Activated T-cell treated with anti-CD3 and anti-CD28 coated beads, Interleukin-2, amount 50 U/mL, for 4 hours (primary cell): ENCODE data around the gene OMP. TPM values are rescaled to one million over a fixed set of nuclear protein-coding genes. Genes with fewer than 3 reads are reported as not detected.

Source experiments
- ATAC-seq, 2 donors: fragments of 200-7000 bp; cut with Tn5 transposase; one replicate each; pipeline ENCODE4 v1.10.0; 2021
- DNase-seq: peaks from one replicate; pipeline ENCODE4 v3.0.0-alpha.2; 2020
- H3K27me3 Mint-ChIP-seq: one replicate; pipeline ENCODE4 v1.8.0; 2021; ENCODE audit warnings: low read depth, mixed read lengths
- H3K36me3 Mint-ChIP-seq: one replicate; pipeline ENCODE4 v1.8.0; 2022; ENCODE audit warnings: mixed read lengths; ENCODE audit not compliant: insufficient read depth
- H3K4me1 Mint-ChIP-seq: one replicate; pipeline ENCODE4 v1.8.0; 2021; ENCODE audit warnings: low read depth, mixed read lengths
- H3K4me3 Mint-ChIP-seq: one replicate; pipeline ENCODE4 v1.8.0; 2021; ENCODE audit warnings: mild to moderate bottlenecking, moderate library complexity, mixed read lengths
- H3K9me3 Mint-ChIP-seq: one replicate; pipeline ENCODE4 v1.8.0; 2021; ENCODE audit warnings: mixed read lengths
- total RNA-seq, 3 donors: library from RNA; stranded (reverse); gene quantifications; one replicate each; pipeline ENCODE4 v1.2.1, GENCODE V29; 2021

OMP gene
- total RNA-seq, 3 donors from 2014 or later = not detected

DNA sequence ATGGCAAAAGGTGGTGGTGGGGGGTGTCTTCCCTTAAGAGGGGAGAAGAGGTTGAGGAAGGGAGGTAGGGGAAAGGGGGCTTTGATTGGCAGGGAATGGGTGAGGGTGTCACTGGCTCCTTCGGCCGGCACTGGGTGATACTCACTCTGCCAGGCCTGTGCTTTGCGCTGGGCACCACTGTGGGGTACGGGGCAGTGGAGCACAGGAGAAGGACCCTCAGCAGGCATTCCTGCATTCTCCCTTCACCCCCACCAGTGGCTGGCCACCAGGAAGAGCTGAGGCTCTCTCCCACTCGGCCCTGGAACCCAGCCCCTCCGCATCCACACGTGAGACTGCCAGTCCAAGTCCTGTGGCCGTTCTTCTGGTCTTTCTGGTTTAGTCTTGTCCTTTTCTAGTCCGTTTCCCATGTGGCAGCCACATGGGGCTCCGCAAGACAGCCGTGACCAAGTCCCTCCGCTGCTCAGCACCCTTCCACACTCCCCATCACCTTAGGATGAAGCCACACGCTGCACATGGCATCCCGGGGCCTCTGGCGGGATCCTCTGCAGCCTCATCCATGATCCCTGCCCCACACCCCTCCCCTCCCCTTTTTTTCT, 27.9 kb upstream of the OMP start:
- no peaks in the 10 kb centered on the region for H3K9me3 Mint-ChIP-seq
- peaks cover 15% of the 10 kb centered on the region for H3K4me1 Mint-ChIP-seq
- no peaks in the 10 kb centered on the region for H3K27me3 Mint-ChIP-seq
- DNase-seq (no peak), ATAC-seq (no peak)
- no peaks in the 10 kb centered on the region for H3K36me3 Mint-ChIP-seq
- H3K4me3 Mint-ChIP-seq = no peak overlapping the region

DNA sequence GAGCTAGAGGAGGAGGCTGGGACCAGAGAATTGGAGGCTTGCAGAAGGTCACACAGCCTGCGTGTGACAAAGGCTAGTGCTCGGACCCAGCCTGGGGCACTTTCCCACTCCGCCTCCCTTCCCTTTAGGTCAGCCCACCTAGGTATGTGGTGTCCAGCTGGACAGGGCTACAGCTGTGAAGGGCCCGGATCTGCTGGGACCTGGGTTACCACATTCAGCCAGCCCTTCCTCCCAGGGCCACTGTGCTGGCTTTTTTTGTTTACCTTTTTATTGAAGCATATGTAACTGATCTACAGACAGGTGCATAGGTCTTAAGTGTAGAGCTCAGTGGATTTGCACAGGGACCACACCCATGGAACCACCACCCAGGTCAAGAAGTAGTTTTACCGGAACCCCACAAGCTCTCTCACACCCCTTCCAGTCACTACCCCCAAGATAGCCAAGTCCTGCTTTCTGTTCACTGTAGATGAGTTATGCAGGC, 27.2 kb upstream of the OMP start:
- ATAC-seq (no peak), DNase-seq (no peak)
- Mint-ChIP-seq H3K27me3 (no peaks in the 10 kb centered on the region), H3K4me3 (no peak overlapping the region), H3K9me3 (no peaks in the 10 kb centered on the region), H3K4me1 (peaks cover 15% of the 10 kb centered on the region), H3K36me3 (no peaks in the 10 kb centered on the region)

DNA sequence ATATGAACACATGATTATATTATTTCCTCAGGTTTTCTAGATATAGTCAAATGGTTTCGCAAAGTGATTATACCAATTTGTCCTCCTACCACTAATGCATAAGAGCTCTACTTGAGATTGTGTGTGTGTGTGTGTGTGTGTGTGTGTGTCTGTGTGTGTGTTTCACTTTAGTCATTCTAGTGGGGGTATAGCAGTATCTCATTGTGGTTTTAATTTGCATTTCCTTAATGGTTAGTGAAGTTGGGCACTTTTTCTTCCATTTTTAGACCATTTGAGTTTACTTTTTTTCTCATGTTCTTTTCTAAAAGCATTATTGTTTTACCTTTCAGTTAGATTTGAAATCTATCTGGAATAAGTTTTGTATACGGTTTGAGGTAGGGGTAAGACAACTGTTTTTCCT, 23.0 kb upstream of the OMP start:
- DNase-seq = no peak

DNA sequence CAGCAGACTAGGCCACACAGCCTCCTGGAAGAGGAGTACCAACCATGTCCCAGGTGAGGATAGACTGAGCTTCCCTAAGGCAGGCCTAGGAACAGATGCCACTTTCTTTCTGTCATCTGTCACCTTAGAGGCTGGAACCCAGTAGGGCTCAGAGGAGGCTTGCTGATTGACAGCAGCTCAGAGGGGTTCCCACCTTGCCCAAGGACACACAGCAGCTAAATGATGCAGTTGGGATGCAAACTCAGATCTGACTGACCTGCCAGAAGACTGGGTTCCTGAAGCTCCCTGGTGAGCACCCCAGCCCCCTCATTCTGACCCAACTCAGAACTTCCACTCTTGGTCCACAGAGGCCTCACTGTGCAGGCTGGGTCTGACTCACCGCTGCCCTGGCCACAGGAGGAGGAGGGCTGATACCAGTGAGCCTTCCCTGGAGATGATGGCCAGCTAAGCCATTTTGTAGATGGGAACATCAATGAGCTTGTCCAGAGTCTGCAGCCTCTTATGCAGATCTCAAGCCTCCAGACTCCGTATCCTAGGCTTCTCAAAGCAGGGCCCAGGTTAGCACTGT, 21.9 kb upstream of the OMP start:
- no peak overlapping the region for H3K4me3 Mint-ChIP-seq
- H3K9me3 Mint-ChIP-seq = no peaks in the 10 kb centered on the region
- no peaks in the 10 kb centered on the region for H3K27me3 Mint-ChIP-seq
- no peaks in the 10 kb centered on the region for H3K36me3 Mint-ChIP-seq
- DNase-seq = no peak
- peaks cover 15% of the 10 kb centered on the region for H3K4me1 Mint-ChIP-seq
- no peak for ATAC-seq

More for the DNA sequence above, 23.0 kb upstream of the OMP start:
- H3K4me1 Mint-ChIP-seq = peaks cover 15% of the 10 kb centered on the region
- no peaks in the 10 kb centered on the region for H3K36me3 Mint-ChIP-seq
- H3K4me3 Mint-ChIP-seq = no peak overlapping the region
- no peak for ATAC-seq
- H3K27me3 Mint-ChIP-seq = no peaks in the 10 kb centered on the region
- no peaks in the 10 kb centered on the region for H3K9me3 Mint-ChIP-seq

DNA sequence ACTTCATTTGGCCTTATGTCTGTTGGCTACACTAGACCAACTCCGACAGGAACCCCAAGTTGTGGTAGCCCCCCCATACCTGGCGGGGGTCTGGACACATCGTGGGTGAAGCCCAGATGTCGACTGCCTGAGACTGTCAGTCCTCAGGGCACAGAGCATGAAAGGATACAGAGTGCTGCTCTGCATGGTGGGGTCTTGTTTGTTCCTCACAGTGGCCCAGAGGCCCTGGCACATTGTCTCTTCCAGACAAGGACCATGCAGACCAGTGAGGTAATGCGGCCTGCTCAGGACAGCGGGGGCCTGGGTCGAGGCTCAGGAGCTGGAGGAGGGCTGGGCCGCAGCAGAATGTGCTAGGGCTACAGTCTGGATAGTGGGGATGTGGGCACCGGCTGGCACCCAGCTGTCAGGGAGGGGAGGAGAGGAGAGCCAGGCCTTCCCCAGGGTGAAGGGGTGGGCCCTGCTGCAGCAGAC, 21.2 kb upstream of the OMP start:
- Mint-ChIP-seq H3K27me3 (no peaks in the 10 kb centered on the region), H3K9me3 (no peaks in the 10 kb centered on the region), H3K36me3 (no peaks in the 10 kb centered on the region), H3K4me3 (no peak overlapping the region), H3K4me1 (peaks cover 15% of the 10 kb centered on the region)
- ATAC-seq (no peak), DNase-seq (no peak)

DNA sequence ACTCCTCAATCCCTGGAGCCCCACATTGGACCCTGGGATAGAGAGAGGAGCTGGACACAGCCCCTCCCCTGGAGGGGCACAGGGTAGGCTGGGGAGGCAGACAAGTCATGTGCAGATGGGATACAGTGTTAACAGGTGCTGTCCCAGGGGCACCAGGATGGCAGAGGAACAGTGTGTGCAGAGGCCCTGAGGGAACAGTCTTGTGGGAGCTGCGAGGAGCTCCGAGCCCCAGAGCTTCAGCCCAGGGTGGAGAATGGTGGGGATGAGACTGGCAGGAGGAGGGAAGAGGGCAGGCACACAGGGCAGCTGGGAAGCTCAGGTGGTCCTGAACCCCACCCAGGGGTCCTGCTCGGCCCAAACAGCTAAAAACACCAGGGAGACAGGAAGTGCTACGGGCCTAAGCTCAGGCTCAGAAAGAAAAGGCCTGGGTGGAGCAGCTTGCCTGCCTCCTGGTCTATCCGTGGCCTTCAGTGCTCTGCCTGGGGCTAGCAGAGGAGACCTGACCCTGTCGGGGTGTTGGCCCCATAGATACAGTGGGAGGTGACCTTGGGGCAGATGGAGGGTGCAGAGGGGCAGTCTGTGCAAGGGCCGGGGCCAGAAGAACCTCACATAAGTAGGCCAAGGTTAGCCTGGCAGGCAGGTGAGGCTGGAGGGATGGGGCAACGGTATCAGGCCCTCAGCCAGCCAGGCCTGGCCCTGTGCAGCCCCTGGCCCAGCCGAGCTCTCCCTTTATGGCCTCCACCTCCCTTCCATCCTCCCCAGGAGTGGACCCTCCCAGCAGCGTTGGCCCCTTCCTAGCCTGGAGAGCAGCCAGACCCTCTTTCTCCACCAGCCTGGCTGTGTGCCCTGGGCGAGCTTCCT, 20.4 kb upstream of the OMP start:
- DNase-seq = no peak
- peak; percentile 24 to 32 for ATAC-seq
- Mint-ChIP-seq H3K4me3 (peak overlapping the region; percentile 68), H3K9me3 (no peaks in the 10 kb centered on the region), H3K4me1 (peaks cover 15% of the 10 kb centered on the region), H3K27me3 (no peaks in the 10 kb centered on the region), H3K36me3 (no peaks in the 10 kb centered on the region)

DNA sequence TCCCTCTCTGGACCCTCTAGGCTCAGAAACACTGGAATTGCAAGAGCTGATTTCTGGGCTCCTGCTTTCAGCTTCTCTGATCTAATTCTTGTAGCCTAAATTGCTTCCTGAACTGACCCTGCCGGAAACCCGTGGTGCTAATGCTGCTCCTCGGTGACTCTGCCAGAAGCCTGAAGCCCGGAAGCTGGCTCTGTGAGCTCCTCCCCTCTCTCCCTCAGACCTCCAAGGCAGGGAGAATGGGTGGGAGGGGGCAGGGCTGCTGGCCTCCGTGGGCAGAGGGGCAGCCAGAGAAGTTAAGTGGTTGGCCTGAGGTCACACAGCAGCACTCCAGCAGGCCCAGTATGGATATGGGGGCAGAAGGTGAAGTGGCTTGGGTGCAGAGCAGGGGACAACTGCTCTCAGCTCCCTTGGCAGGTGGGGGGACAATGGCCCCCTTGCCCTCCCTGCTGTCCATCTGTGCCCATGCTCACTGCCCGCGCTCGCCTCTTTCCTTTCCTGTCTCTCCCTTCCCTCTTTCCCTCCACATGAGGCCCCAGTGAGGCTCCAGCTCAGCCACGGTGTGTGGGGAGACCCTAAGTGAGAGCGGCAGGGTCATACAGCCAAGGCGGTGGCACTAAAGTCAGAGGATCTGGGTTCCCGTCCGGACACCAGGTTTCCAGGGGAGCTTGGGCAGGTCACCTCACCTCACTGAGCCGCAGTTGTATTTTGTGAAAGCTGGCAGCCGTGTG, 19.6 kb upstream of the OMP start:
- H3K27me3 Mint-ChIP-seq = no peaks in the 10 kb centered on the region
- DNase-seq (no peak), ATAC-seq (peak; percentile 90 to 91)
- H3K36me3 Mint-ChIP-seq = no peaks in the 10 kb centered on the region
- H3K9me3 Mint-ChIP-seq = no peaks in the 10 kb centered on the region
- H3K4me3 Mint-ChIP-seq = peak overlapping the region; percentile 68
- H3K4me1 Mint-ChIP-seq = peaks cover 15% of the 10 kb centered on the region

DNA sequence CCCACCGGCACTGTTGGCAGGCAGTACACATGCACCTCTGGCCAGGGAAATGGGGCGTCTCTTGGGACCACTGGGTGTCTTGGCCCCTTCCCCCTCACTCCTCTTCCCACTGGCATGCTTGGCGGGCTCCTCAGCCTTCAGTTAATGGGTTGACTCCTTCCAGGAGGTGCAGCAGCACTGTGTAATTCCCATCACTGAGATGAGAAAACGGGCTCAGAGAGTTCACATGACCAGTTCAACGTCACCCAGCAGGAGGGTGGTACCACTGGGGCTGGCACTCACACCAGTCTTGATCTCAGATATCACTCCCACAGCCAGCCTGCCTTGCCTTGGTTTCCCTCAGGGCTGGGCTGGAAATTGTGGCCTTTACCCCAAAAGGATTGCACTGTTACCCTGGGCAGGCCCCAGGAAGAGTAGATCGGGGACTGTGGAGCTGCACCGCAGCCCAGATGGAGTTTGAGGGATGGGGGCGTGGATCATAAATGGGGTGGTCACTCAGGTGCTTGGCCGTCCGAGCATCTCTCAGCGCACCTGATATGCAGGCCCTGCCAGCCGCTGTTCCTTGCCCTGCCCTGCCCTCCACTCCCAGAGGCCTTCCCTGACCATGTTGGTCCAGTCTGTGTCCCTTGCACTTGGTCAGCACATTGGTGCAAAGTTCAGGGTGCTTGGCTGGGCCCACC, 18.9 kb upstream of the OMP start:
- Mint-ChIP-seq H3K36me3 (no peaks in the 10 kb centered on the region), H3K4me1 (peaks cover 15% of the 10 kb centered on the region), H3K4me3 (no peak overlapping the region), H3K9me3 (no peaks in the 10 kb centered on the region), H3K27me3 (no peaks in the 10 kb centered on the region)
- DNase-seq = no peak
- no peak for ATAC-seq

DNA sequence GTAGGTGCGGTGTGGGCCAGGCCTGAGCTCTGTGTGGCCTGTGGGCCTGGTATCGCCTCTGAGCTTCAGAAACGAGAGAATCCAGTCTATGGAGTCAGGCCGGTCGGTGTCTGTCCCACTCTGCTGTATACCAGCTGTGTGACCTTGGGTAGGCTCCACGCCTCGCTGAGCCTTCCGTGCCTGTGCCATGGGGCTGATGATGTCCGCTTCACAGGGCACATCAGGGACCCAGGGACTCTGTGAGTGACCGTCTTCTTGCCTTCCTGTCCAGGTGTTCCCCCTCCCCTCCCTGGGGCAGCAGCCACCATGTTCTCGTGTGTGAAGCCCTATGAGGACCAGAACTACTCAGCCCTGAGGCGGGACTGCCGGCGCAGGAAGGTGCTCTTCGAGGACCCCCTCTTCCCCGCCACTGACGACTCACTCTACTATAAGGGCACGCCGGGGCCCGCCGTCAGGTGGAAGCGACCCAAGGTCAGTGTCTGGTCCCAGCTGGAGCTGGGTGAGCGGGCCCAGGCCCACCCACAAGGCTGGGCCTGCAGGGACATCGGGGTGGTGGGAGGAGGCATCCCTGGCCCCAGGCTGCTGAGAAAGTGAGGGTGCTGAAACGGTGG, 18.0 kb upstream of the OMP start:
- H3K9me3 Mint-ChIP-seq = no peaks in the 10 kb centered on the region
- ATAC-seq (no peak), DNase-seq (no peak)
- H3K36me3 Mint-ChIP-seq = no peaks in the 10 kb centered on the region
- peaks cover 15% of the 10 kb centered on the region for H3K4me1 Mint-ChIP-seq
- no peak overlapping the region for H3K4me3 Mint-ChIP-seq
- H3K27me3 Mint-ChIP-seq = no peaks in the 10 kb centered on the region

DNA sequence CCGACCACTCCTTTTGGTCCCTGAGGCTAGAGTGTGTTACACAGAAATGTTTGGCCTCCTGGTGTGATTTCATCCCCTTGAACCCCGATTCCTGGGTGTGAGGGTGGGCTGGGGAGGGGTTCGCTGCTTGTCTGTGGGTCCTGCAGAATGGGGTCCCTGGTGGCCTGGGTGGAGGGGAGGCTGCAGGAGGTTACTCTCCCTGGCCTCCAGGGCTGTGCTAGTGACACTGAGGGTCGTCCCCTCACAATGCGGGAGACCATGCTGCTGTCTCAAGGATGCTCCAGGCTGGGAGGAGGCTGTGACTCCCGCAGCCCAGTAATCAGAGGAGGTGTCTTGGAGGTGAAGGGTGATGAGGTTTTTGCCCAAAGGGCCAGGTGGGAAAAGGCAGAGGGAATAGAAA, 17.0 kb upstream of the OMP start:
- H3K27me3 Mint-ChIP-seq = no peaks in the 10 kb centered on the region
- H3K36me3 Mint-ChIP-seq = no peaks in the 10 kb centered on the region
- peaks cover 15% of the 10 kb centered on the region for H3K4me1 Mint-ChIP-seq
- no peaks in the 10 kb centered on the region for H3K9me3 Mint-ChIP-seq
- no peak overlapping the region for H3K4me3 Mint-ChIP-seq
- ATAC-seq (no peak), DNase-seq (no peak)

DNA sequence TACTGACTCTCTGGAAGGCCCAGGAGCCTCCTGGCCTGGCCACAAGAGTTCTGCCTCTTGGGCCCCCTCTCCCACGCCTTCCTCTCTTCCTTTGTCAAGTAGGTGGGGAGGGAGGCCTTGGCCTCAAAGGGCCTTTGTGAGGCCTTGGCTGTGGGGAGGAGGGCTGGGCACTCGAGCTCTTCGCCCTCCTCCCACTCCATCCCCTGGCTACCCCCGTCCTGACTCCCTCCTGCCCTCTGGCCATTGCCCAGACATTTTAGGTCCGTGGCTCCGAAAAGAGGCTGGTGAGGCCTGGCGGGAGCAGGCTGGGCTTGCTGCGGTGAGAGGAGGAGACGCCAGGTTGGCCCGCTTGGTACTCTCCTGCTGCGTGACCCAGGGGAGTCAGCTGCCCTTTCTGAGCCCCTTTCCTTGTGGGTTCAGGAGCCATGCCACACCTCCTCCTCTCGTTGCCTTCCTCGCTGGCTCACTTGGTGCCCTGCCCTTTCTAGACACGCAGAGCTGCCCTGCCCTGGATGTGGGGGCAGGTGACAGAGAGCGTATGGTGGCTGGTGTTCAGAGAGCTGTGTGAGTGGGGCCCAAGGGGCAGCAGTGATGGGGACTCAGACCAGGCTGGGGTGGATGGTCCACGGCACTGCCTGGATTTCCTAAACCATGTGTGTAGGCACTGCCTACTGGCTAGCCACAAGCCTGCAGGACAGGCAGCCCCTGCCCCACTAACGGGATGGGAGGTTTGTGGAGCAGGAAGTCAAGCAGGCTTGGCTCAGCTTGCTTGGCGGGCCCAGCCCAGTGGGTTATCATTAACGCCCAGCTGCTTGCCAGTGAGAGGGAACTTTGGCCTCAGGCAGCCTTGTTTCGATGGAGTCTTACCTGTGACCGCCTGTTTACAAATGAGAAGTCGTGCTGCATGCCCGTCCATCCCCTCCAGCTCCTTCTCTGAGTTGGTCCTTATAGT, 15.8 kb upstream of the OMP start:
- H3K4me1 Mint-ChIP-seq = peaks cover 15% of the 10 kb centered on the region
- no peak overlapping the region for H3K4me3 Mint-ChIP-seq
- no peaks in the 10 kb centered on the region for H3K27me3 Mint-ChIP-seq
- H3K36me3 Mint-ChIP-seq = no peaks in the 10 kb centered on the region
- DNase-seq (no peak), ATAC-seq (no peak)
- H3K9me3 Mint-ChIP-seq = no peaks in the 10 kb centered on the region

DNA sequence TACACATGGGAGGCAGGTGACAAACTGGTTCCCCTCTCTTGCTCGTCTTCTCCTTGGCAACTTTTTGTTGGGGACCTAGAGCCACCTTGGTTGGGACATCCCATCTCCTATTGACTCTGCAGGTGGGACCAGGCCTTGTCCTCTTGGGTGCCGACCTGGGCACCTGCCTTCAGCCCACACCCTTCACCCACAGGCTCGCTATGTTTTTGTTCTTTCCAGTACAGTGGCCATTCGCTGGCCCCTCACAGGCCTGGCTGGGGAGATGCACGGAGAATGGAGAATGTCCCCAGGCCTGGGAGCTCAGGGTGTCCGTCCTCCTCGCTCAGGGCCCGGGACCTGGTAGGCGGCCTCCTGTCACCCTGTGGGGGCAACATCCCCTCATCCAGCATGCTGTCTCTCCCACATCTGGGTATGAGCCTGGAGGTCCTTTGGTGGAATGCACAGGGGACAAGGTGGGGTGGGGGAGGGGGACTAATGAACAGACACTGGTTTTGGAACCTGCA, 14.9 kb upstream of the OMP start:
- no peak overlapping the region for H3K4me3 Mint-ChIP-seq
- no peak for DNase-seq
- H3K9me3 Mint-ChIP-seq = no peaks in the 10 kb centered on the region
- ATAC-seq = no peak
- peaks cover 6% of the 10 kb centered on the region for H3K4me1 Mint-ChIP-seq
- H3K27me3 Mint-ChIP-seq = no peaks in the 10 kb centered on the region
- H3K36me3 Mint-ChIP-seq = no peaks in the 10 kb centered on the region
